HG03064 (cell line): ENCODE results near the gene SMAD6.

Source experiments
- ATAC-seq: cut with Tn5 transposase; IDR thresholded peaks from one replicate; pipeline ENCODE4 v1.9.1; 2021; ENCODE audit warnings: low read depth; ENCODE audit not compliant: unreplicated experiment

SMAD6 gene

GRCh38 chr15:66718220-66718988 is 16.4 kb downstream of the SMAD6 start:
- ATAC-seq = no peak

GRCh38 chr15:66719471-66719870 is 17.4 kb downstream of the SMAD6 start:
- no peak for ATAC-seq

- no peak for ATAC-seq
These were observed 18.4 kb downstream of the SMAD6 start for GRCh38 chr15:66720206-66721010.

GRCh38 chr15:66721020-66721419 is 19.0 kb downstream of the SMAD6 start:
- no peak for ATAC-seq

- ATAC-seq = no peak
These were observed 19.5 kb downstream of the SMAD6 start for GRCh38 chr15:66721501-66721937.

GRCh38 chr15:66721954-66722353 is 19.9 kb downstream of the SMAD6 start:
- no peak for ATAC-seq

- ATAC-seq = no peak
These were observed 20.9 kb downstream of the SMAD6 start for GRCh38 chr15:66722757-66723540.

GRCh38 chr15:66723826-66724731 is 22.0 kb downstream of the SMAD6 start:
- ATAC-seq = no peak

GRCh38 chr15:66724732-66725463 is 22.9 kb downstream of the SMAD6 start:
- ATAC-seq = no peak

- no peak for ATAC-seq
These were observed 23.4 kb downstream of the SMAD6 start for GRCh38 chr15:66725464-66725785.

GRCh38 chr15:66726386-66726785 is 24.4 kb downstream of the SMAD6 start:
- no peak for ATAC-seq

GRCh38 chr15:66729331-66729951 is 27.4 kb downstream of the SMAD6 start:
- ATAC-seq = no peak

- ATAC-seq = no peak
These were observed 28.4 kb downstream of the SMAD6 start for GRCh38 chr15:66730168-66731021.

GRCh38 chr15:66733976-66734375 is 31.9 kb downstream of the SMAD6 start:
- no peak for ATAC-seq

- no peak for ATAC-seq
These were observed 33.2 kb downstream of the SMAD6 start for GRCh38 chr15:66734961-66735908.

- no peak for ATAC-seq
These were observed 33.9 kb downstream of the SMAD6 start for GRCh38 chr15:66735909-66736305.
